Measurements from ENCODE around the gene NINJ2.

Gene NINJ2

GRCh38 chr12:536751-537245 is 126.4 kb downstream of the NINJ2 start:
- TF ChIP-seq EGR1 (IDR thresholded peaks at IDR 0.05), result no peak
- no peak for TF ChIP-seq EP300 (IDR thresholded peaks at IDR 0.05; ENCODE audit: borderline replicate concordance)
- TF ChIP-seq NFIC (IDR thresholded peaks at IDR 0.05), result no peak
- TF ChIP-seq FOXM1 (IDR thresholded peaks at IDR 0.05; ENCODE audit: borderline replicate concordance, low read depth), result no peak
- TF ChIP-seq CREB1 (IDR thresholded peaks at IDR 0.05; ENCODE audit: low read depth), result no peak
- TF ChIP-seq CEBPB (IDR thresholded peaks at IDR 0.05), result no peak
- no peak for TF ChIP-seq ZBTB7A (IDR thresholded peaks at IDR 0.05; ENCODE audit: low read depth)
- TF ChIP-seq TEAD4 (IDR thresholded peaks at IDR 0.05), result no peak
- no peak for TF ChIP-seq USF1 (IDR thresholded peaks at IDR 0.05)
- TF ChIP-seq YY1 (IDR thresholded peaks at IDR 0.05; ENCODE audit: low read depth), result no peak
- TF ChIP-seq TAF1 (IDR thresholded peaks at IDR 0.05; ENCODE audit: low read depth), result no peak
- TF ChIP-seq RAD21 (IDR thresholded peaks at IDR 0.05; ENCODE audit: low read depth), result no peak
- no peak for TF ChIP-seq TCF12 (IDR thresholded peaks at IDR 0.05; ENCODE audit: low read depth)

DNA sequence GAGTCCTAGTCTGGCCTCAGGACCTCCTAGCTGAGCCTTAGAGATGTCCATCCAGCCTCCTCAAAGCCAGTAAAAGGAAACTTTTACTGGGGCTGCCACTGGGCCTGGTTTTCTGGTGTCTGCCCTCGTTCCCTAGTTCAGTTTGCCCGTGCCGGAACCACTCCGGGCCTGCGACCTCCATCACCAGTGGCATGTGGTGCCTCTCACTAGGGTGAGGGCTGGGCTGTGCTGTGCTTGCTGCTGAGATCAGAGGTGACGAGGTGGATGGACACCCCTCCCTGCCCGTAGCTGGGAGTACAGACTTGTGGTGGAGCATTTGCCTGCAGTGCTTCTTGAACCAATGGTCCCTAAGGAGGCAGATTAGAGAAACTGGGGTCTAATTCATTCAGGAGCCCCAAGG is 127.8 kb downstream of the NINJ2 start:
- TF ChIP-seq TEAD4 (IDR thresholded peaks at IDR 0.05), result no peak
- TF ChIP-seq EGR1 (IDR thresholded peaks at IDR 0.05), result no peak
- TF ChIP-seq USF1 (IDR thresholded peaks at IDR 0.05), result no peak
- TF ChIP-seq CEBPB (IDR thresholded peaks at IDR 0.05), result no peak

- TF ChIP-seq USF1 (IDR thresholded peaks at IDR 0.05), result no peak
- TF ChIP-seq CREB1 (IDR thresholded peaks at IDR 0.05; ENCODE audit: low read depth), result no peak
- TF ChIP-seq YY1 (IDR thresholded peaks at IDR 0.05; ENCODE audit: low read depth), result no peak
- TF ChIP-seq MAX (IDR thresholded peaks at IDR 0.05), result no peak
- TF ChIP-seq TCF12 (IDR thresholded peaks at IDR 0.05; ENCODE audit: low read depth), result no peak
- no peak for TF ChIP-seq TEAD4 (IDR thresholded peaks at IDR 0.05)
- TF ChIP-seq RAD21 (IDR thresholded peaks at IDR 0.05; ENCODE audit: low read depth), result no peak
- TF ChIP-seq TAF1 (IDR thresholded peaks at IDR 0.05; ENCODE audit: low read depth), result no peak
- no peak for TF ChIP-seq NFIC (IDR thresholded peaks at IDR 0.05)
- TF ChIP-seq CEBPB (IDR thresholded peaks at IDR 0.05), result no peak
- TF ChIP-seq REST (IDR thresholded peaks at IDR 0.05; ENCODE audit: low read depth), result no peak
- no peak for TF ChIP-seq EP300 (IDR thresholded peaks at IDR 0.05; ENCODE audit: borderline replicate concordance)
- TF ChIP-seq ZBTB7A (IDR thresholded peaks at IDR 0.05; ENCODE audit: low read depth), result no peak
- no peak for TF ChIP-seq EGR1 (IDR thresholded peaks at IDR 0.05)
- no peak for TF ChIP-seq FOXM1 (IDR thresholded peaks at IDR 0.05; ENCODE audit: borderline replicate concordance, low read depth)
Measured at GRCh38 chr12:534216-534615, 129.0 kb downstream of the NINJ2 start.

- TF ChIP-seq RAD21 (IDR thresholded peaks at IDR 0.05; ENCODE audit: low read depth), result no peak
- TF ChIP-seq NFIC (IDR thresholded peaks at IDR 0.05), result no peak
- no peak for TF ChIP-seq REST (IDR thresholded peaks at IDR 0.05; ENCODE audit: low read depth)
- TF ChIP-seq MAX (IDR thresholded peaks at IDR 0.05), result no peak
- no peak for TF ChIP-seq USF1 (IDR thresholded peaks at IDR 0.05)
Measured at GRCh38 chr12:533718-534117, 129.5 kb downstream of the NINJ2 start.

GRCh38 chr12:532908-533565 is 130.2 kb downstream of the NINJ2 start:
- no peak for TF ChIP-seq CREB1 (IDR thresholded peaks at IDR 0.05; ENCODE audit: low read depth)
- no peak for TF ChIP-seq ZBTB7A (IDR thresholded peaks at IDR 0.05; ENCODE audit: low read depth)
- TF ChIP-seq USF1 (IDR thresholded peaks at IDR 0.05), result no peak
- TF ChIP-seq CEBPB (IDR thresholded peaks at IDR 0.05), result no peak
- no peak for TF ChIP-seq EGR1 (IDR thresholded peaks at IDR 0.05)
- TF ChIP-seq YY1 (IDR thresholded peaks at IDR 0.05; ENCODE audit: low read depth), result no peak
- TF ChIP-seq EP300 (IDR thresholded peaks at IDR 0.05; ENCODE audit: borderline replicate concordance), result no peak
- TF ChIP-seq FOXM1 (IDR thresholded peaks at IDR 0.05; ENCODE audit: borderline replicate concordance, low read depth), result no peak
- TF ChIP-seq NFIC (IDR thresholded peaks at IDR 0.05), result no peak
- TF ChIP-seq MAX (IDR thresholded peaks at IDR 0.05), result no peak
- TF ChIP-seq RAD21 (IDR thresholded peaks at IDR 0.05; ENCODE audit: low read depth), result no peak
- TF ChIP-seq REST (IDR thresholded peaks at IDR 0.05; ENCODE audit: low read depth), result no peak
- no peak for TF ChIP-seq TEAD4 (IDR thresholded peaks at IDR 0.05)
- no peak for TF ChIP-seq TCF12 (IDR thresholded peaks at IDR 0.05; ENCODE audit: low read depth)
- no peak for TF ChIP-seq TAF1 (IDR thresholded peaks at IDR 0.05; ENCODE audit: low read depth)

Data from Ishikawa (cell line).